ENCODE measurements around the gene RAB26.

GRCh38 chr16:2188395-2188794 is 40.0 kb downstream of the RAB26 start:
- no peak for TF ChIP-seq ZNF266 (tag by site-specific recombination; IDR thresholded peaks at IDR 0.05; ENCODE audit: low read depth)
- no peak for TF ChIP-seq ZBTB17 (tag by site-specific recombination; IDR thresholded peaks at IDR 0.05)
- no peak for TF ChIP-seq CTCF (tag by site-specific recombination; IDR thresholded peaks at IDR 0.05)
- TF ChIP-seq ZNF704 (tag by site-specific recombination; IDR thresholded peaks at IDR 0.05) = no peak
- no peak for TF ChIP-seq ZNF610 (tag by site-specific recombination; IDR thresholded peaks at IDR 0.05; ENCODE audit: borderline replicate concordance)
- no peak for TF ChIP-seq GLI4 (tag by site-specific recombination; IDR thresholded peaks at IDR 0.05)
- TF ChIP-seq SP2 (tag by site-specific recombination; IDR thresholded peaks at IDR 0.05) = no peak
- TF ChIP-seq ZNF19 (tag by site-specific recombination; IDR thresholded peaks at IDR 0.05; ENCODE audit: low read depth) = no peak
- TF ChIP-seq ZNF580 (tag by site-specific recombination; IDR thresholded peaks at IDR 0.05) = no peak
- no peak for TF ChIP-seq ZNF174 (tag by site-specific recombination; IDR thresholded peaks at IDR 0.05)
- no peak for TF ChIP-seq ZNF416 (tag by site-specific recombination; IDR thresholded peaks at IDR 0.05)
- no peak for TF ChIP-seq PRDM4 (tag by site-specific recombination; IDR thresholded peaks at IDR 0.05)
- no peak for TF ChIP-seq MEIS1 (CRISPR knock-in tag; IDR thresholded peaks at IDR 0.05; ENCODE audit: borderline replicate concordance)
- TF ChIP-seq INSM2 (tag by site-specific recombination; IDR thresholded peaks at IDR 0.05) = no peak

All from HEK293 (cell line).